Stimulated activated memory B cell treated with anti-CD40 and anti-IgM and Interleukin-4, amounts not matched to agents 10 μg/mL and 1 μg/mL and 100 μg/mL, for 72 hours (primary cell): ENCODE results near the gene TAC3.
"Not testable (repeated sequence)": the region's sequence is repeated elsewhere in the genome, so short reads cannot be mapped to it uniquely, and the experiment has no call there.

Experiments used
- ATAC-seq: fragments of 150-1000 bp; cut with Tn5 transposase; 2 replicates; pipeline ENCODE4 v1.10.0; 2021
- H3K27ac Mint-ChIP-seq: one replicate; pipeline ENCODE4 v1.8.0; 2022; ENCODE audit warnings: mild to moderate bottlenecking, mixed read lengths
- H3K27me3 Mint-ChIP-seq: one replicate; pipeline ENCODE4 v1.8.0; 2022; ENCODE audit warnings: mixed read lengths
- H3K36me3 Mint-ChIP-seq: one replicate; pipeline ENCODE4 v1.8.0; 2022; ENCODE audit warnings: mixed read lengths
- H3K4me1 Mint-ChIP-seq: one replicate; pipeline ENCODE4 v1.8.0; 2022; ENCODE audit warnings: mixed read lengths
- H3K4me3 Mint-ChIP-seq: one replicate; pipeline ENCODE4 v1.8.0; 2022; ENCODE audit warnings: mild to moderate bottlenecking, moderate library complexity, mixed read lengths
- H3K9me3 Mint-ChIP-seq: one replicate; pipeline ENCODE4 v1.8.0; 2022; ENCODE audit warnings: mixed read lengths

TAC3 gene

GRCh38 chr12:57019983-57020719 lies 3.8 kb upstream of the TAC3 start:
- peak overlapping the region; percentile 19 for H3K27ac Mint-ChIP-seq
- peaks cover 7% of the 10 kb centered on the region for H3K4me1 Mint-ChIP-seq
- no peaks in the 10 kb centered on the region for H3K36me3 Mint-ChIP-seq
- H3K27me3 Mint-ChIP-seq: no peaks in the 10 kb centered on the region
- no peaks in the 10 kb centered on the region for H3K9me3 Mint-ChIP-seq
- H3K4me3 Mint-ChIP-seq: no peak overlapping the region
- no peak for ATAC-seq

- Mint-ChIP-seq H3K36me3 (no peaks in the 10 kb centered on the region), H3K4me3 (no peak overlapping the region), H3K27me3 (no peaks in the 10 kb centered on the region), H3K27ac (no peak overlapping the region), H3K4me1 (peaks cover 7% of the 10 kb centered on the region), H3K9me3 (no peaks in the 10 kb centered on the region)
- no peak for ATAC-seq
Measured at GRCh38 chr12:57018906-57019305, 2.6 kb upstream of the TAC3 start.

GRCh38 chr12:57018353-57018752 lies 2.0 kb upstream of the TAC3 start:
- H3K27ac Mint-ChIP-seq, ATAC-seq, H3K36me3 Mint-ChIP-seq, H3K4me3 Mint-ChIP-seq, H3K27me3 Mint-ChIP-seq, H3K9me3 Mint-ChIP-seq, H3K4me1 Mint-ChIP-seq: not testable (repeated sequence)

GRCh38 chr12:57012600-57013465 lies 3.5 kb downstream of the TAC3 start:
- peak; percentile 92 for ATAC-seq
- peaks cover 20% of the 10 kb centered on the region for H3K4me1 Mint-ChIP-seq
- no peaks in the 10 kb centered on the region for H3K27me3 Mint-ChIP-seq
- H3K36me3 Mint-ChIP-seq: no peaks in the 10 kb centered on the region
- H3K4me3 Mint-ChIP-seq: no peak overlapping the region
- peak overlapping the region; percentile 21 for H3K27ac Mint-ChIP-seq
- H3K9me3 Mint-ChIP-seq: no peaks in the 10 kb centered on the region

- Mint-ChIP-seq H3K4me3 (peak overlapping the region; percentile 1), H3K4me1 (peaks cover 26% of the 10 kb centered on the region), H3K9me3 (no peaks in the 10 kb centered on the region), H3K27me3 (no peaks in the 10 kb centered on the region), H3K36me3 (no peaks in the 10 kb centered on the region), H3K27ac (peak overlapping the region; percentile 50)
- ATAC-seq: peak; percentile 63
Measured at GRCh38 chr12:57011438-57012424, 4.6 kb downstream of the TAC3 start.

GRCh38 chr12:57010627-57011247 lies 5.6 kb downstream of the TAC3 start:
- ATAC-seq: no peak
- Mint-ChIP-seq H3K36me3 (no peaks in the 10 kb centered on the region), H3K9me3 (no peaks in the 10 kb centered on the region), H3K27me3 (no peaks in the 10 kb centered on the region), H3K4me3 (no peak overlapping the region), H3K4me1 (peaks cover 31% of the 10 kb centered on the region), H3K27ac (peak overlapping the region; percentile 50)

GRCh38 chr12:57009949-57010626 lies 6.2 kb downstream of the TAC3 start:
- no peak overlapping the region for H3K27ac Mint-ChIP-seq
- H3K27me3 Mint-ChIP-seq: no peaks in the 10 kb centered on the region
- no peaks in the 10 kb centered on the region for H3K9me3 Mint-ChIP-seq
- no peak for ATAC-seq
- H3K4me3 Mint-ChIP-seq: no peak overlapping the region
- H3K4me1 Mint-ChIP-seq: peaks cover 37% of the 10 kb centered on the region
- H3K36me3 Mint-ChIP-seq: no peaks in the 10 kb centered on the region

GRCh38 chr12:57008178-57008577 lies 8.2 kb downstream of the TAC3 start:
- Mint-ChIP-seq H3K27ac (no peak overlapping the region), H3K9me3 (no peaks in the 10 kb centered on the region), H3K36me3 (peaks cover 14% of the 10 kb centered on the region), H3K4me3 (no peak overlapping the region), H3K4me1 (peaks cover 45% of the 10 kb centered on the region), H3K27me3 (no peaks in the 10 kb centered on the region)
- ATAC-seq: no peak

GRCh38 chr12:57006809-57007475 lies 9.4 kb downstream of the TAC3 start:
- peaks cover 42% of the 10 kb centered on the region for H3K4me1 Mint-ChIP-seq

GRCh38 chr12:57005980-57006808 lies 10.1 kb downstream of the TAC3 start, which contains the start of gene ZBTB39:
TSS of gene ZBTB39 (minus strand) at chr12:57006546. CDS start at chr12:57004917, 1,629 bp downstream.
- Mint-ChIP-seq H3K9me3 (no peaks in the 10 kb centered on the region), H3K4me1 (peaks cover 42% of the 10 kb centered on the region), H3K27ac (peak within 1 kb of the TSS; percentile 84), H3K36me3 (peaks cover 22% of the 10 kb centered on the region), H3K4me3 (peak within 1 kb of the TSS; percentile 86), H3K27me3 (no peaks in the 10 kb centered on the region)
- peak; percentile 93 for ATAC-seq

More at GRCh38 chr12:57006809-57007475, 9.4 kb downstream of the TAC3 start:
- H3K9me3 Mint-ChIP-seq: no peaks in the 10 kb centered on the region
- peak overlapping the region; percentile 84 for H3K27ac Mint-ChIP-seq
- H3K36me3 Mint-ChIP-seq: peaks cover 22% of the 10 kb centered on the region
- no peak for ATAC-seq
- H3K27me3 Mint-ChIP-seq: no peaks in the 10 kb centered on the region
- peak overlapping the region; percentile 78 for H3K4me3 Mint-ChIP-seq

GRCh38 chr12:57004651-57005050 lies 11.7 kb downstream of the TAC3 start:
- H3K27me3 Mint-ChIP-seq: no peaks in the 10 kb centered on the region
- H3K36me3 Mint-ChIP-seq: peaks cover 28% of the 10 kb centered on the region
- no peak for ATAC-seq
- H3K9me3 Mint-ChIP-seq: no peaks in the 10 kb centered on the region
- H3K27ac Mint-ChIP-seq: no peak overlapping the region
- H3K4me3 Mint-ChIP-seq: no peak overlapping the region
- H3K4me1 Mint-ChIP-seq: peaks cover 54% of the 10 kb centered on the region

- Mint-ChIP-seq H3K27me3 (no peaks in the 10 kb centered on the region), H3K4me1 (peaks cover 67% of the 10 kb centered on the region), H3K27ac (no peak overlapping the region), H3K4me3 (no peak overlapping the region), H3K36me3 (peaks cover 32% of the 10 kb centered on the region), H3K9me3 (no peaks in the 10 kb centered on the region)
- no peak for ATAC-seq
Measured at GRCh38 chr12:57003395-57003794, 12.9 kb downstream of the TAC3 start.

GRCh38 chr12:57001448-57001906 lies 14.9 kb downstream of the TAC3 start:
- ATAC-seq: no peak
- Mint-ChIP-seq H3K27me3 (no peaks in the 10 kb centered on the region), H3K4me3 (no peak overlapping the region), H3K4me1 (peaks cover 63% of the 10 kb centered on the region), H3K9me3 (no peaks in the 10 kb centered on the region), H3K36me3 (peaks cover 39% of the 10 kb centered on the region), H3K27ac (peak overlapping the region; percentile 19)
